Activated naive CD8-positive, alpha-beta T cell treated with anti-CD3 and anti-CD28 coated beads, Interleukin-2, amount 10 ng/mL, durations not matched to agents 7 days and 5 days (primary cell): Measurements from ENCODE around the gene CEP131. TPM values are rescaled to one million over a fixed set of nuclear protein-coding genes. Genes with fewer than 3 reads are reported as not detected.

ENCODE experiments used
- ATAC-seq: fragments of 150-1000 bp; cut with Tn5 transposase; one replicate; pipeline ENCODE4 v1.10.0; 2021; ENCODE audit warnings: low read depth, moderate library complexity
- POLR2A ChIA-PET: fragments of 350-600 bp; sonication (Branson Sonifier 250); formaldehyde crosslinking; loops from one replicate; lab custom pipeline; 2021; ENCODE audit warnings: antibody characterized with exemption; lab: Charles Lee
- DNase-seq: peaks from one replicate; pipeline ENCODE4 v3.0.0; 2021
- H3K27ac Mint-ChIP-seq: one replicate; pipeline ENCODE4 v1.8.0; 2022; ENCODE audit warnings: mild to moderate bottlenecking, mixed read lengths
- H3K27me3 Mint-ChIP-seq: one replicate; pipeline ENCODE4 v1.8.0; 2022; ENCODE audit warnings: mild to moderate bottlenecking, moderate library complexity, mixed read lengths
- H3K36me3 Mint-ChIP-seq: one replicate; pipeline ENCODE4 v1.8.0; 2021; ENCODE audit warnings: mild to moderate bottlenecking, mixed read lengths
- H3K4me1 Mint-ChIP-seq: one replicate; pipeline ENCODE4 v1.8.0; 2021; ENCODE audit warnings: mixed read lengths
- H3K4me3 Mint-ChIP-seq: one replicate; pipeline ENCODE4 v1.8.0; 2022; ENCODE audit warnings: mild to moderate bottlenecking, moderate library complexity, mixed read lengths
- H3K9me3 Mint-ChIP-seq: one replicate; pipeline ENCODE4 v1.8.0; 2021; ENCODE audit warnings: mixed read lengths
- total RNA-seq, 2 experiments: library from RNA; stranded (reverse); gene quantifications; one replicate each; pipeline ENCODE4 v1.2.3, GENCODE V29; 2021

The CEP131 gene
- total RNA-seq = 10 to 100 TPM; 18.4 to 20.7 TPM

DNA sequence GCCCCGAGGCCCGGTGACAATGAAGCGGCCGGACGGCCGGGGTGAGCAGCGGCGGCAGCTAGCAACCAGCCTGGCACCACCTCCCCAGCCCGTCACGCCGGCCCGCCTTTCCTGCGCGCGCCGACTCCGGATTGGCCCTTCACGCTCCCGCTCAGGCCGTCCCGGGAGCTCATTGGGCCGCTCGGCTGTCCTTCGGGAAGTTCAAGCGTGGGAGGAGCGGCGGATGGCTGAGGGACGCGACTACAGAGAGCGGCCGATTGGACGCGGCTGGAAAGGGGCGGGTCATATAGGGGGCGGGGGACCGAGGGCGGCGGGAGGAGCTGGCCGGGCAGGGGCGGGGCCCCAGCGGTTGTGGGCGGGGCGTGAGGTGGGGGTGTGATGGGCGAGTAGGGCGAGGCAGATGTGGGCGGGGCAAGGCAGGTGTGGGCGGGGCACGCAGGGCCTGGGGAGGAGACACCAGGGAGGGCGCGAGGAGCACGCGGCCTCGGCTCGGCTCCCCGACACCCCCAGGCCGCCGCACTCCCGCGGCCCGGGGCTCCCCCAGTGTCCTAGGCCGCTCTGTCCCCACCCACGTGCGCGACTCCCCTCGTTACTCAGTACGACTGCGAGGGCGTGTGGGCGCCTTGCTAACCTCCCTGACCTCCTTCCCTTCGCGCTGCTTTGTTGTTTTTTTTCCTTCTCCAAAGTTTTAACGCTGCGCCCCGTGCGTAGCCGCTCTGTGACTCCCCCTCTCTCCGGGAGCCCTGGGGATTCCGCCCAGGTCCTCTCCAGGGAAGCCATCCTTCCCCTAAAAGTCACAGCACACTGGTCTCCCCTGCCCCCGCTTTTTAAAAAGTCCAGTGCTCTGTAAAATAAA lies at the start of gene CEP131:
Gene CEP131, minus strand, starts transcription at position 60 of the 856 bp plus-strand sequence. CDS start 2,909 bp downstream, outside the sequence.
- DNase-seq = peak; percentile 100
- peak; percentile 100 for ATAC-seq
- Mint-ChIP-seq H3K27me3 (peaks cover 3% of the 10 kb centered on the region), H3K27ac (peak within 1 kb of the TSS; percentile 50), H3K36me3 (peaks cover 5% of the 10 kb centered on the region), H3K9me3 (no peaks in the 10 kb centered on the region), H3K4me3 (peak within 1 kb of the TSS; percentile 75), H3K4me1 (peaks cover 15% of the 10 kb centered on the region)
- POLR2A ChIA-PET = interaction anchor here (0.5 to 1.3 kb wide), 11 partner anchors 9 to 768 kb away, joined by 3 to 26 read pairs (median 4); partner anchors contain the start of genes ACTG1, BAIAP2, NDUFAF8 and TEPSIN

DNA sequence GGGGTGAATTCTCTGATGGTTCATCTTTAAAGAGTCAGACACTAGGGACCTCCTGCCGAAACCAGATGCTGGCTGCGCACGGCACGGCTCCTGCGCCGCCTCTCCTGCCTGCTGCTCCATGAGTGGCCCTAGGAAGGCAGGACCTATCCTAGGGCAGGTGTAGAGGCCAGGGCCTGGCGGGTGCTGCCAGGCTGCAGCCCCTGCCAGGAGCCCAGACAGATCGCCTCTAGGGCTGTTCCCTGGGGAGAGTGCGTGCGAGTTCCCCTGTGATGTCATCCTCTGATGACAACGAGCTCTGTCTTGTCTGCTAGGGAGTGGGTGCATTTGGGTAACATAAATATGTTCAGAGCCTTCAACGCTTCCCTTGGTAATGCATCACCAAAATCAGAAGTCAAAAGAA lies 48.5 kb upstream of the CEP131 start:
- no peak for DNase-seq
- Mint-ChIP-seq H3K36me3 (peaks cover 19% of the 10 kb centered on the region), H3K9me3 (no peaks in the 10 kb centered on the region), H3K4me1 (peaks cover 5% of the 10 kb centered on the region), H3K27me3 (no peaks in the 10 kb centered on the region), H3K27ac (no peak overlapping the region), H3K4me3 (no peak overlapping the region)
- POLR2A ChIA-PET = no interaction called here
- ATAC-seq = no peak

DNA sequence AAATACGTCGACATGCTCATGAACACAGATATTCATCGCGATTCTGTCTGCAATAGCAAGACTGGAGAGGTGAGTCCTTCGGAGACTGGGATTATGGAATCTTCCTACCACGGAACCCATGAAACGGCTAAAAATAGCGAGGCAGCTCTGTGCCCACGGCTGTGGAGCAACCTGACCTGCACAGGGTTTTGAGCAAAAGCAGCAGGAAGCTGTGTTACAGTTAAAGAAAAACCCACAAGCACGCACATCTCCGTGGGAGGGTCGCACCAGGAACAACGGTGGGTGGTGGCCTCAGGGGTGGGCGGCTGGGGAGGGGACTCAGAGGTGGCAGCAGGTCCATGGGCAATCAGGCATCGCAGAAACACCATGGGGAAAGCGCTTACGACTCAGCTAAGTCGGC lies 47.5 kb upstream of the CEP131 start:
- Mint-ChIP-seq H3K36me3 (peaks cover 18% of the 10 kb centered on the region), H3K4me1 (peaks cover 5% of the 10 kb centered on the region), H3K4me3 (no peak overlapping the region), H3K27ac (no peak overlapping the region), H3K27me3 (no peaks in the 10 kb centered on the region), H3K9me3 (no peaks in the 10 kb centered on the region)
- ATAC-seq (no peak), DNase-seq (no peak)
- POLR2A ChIA-PET = no interaction called here

- Mint-ChIP-seq H3K4me1 (peaks cover under 1% of the 10 kb centered on the region), H3K4me3 (no peak overlapping the region), H3K9me3 (no peaks in the 10 kb centered on the region), H3K27ac (no peak overlapping the region), H3K27me3 (no peaks in the 10 kb centered on the region), H3K36me3 (peaks cover 13% of the 10 kb centered on the region)
- POLR2A ChIA-PET = interaction anchor here (0.5 kb wide), 1 partner anchor 286 kb away, joined by 3 read pairs; no protein-coding TSS in a partner anchor
- DNase-seq (no peak), ATAC-seq (no peak)
These were observed 44.8 kb upstream of the CEP131 start for GRCh38 chr17:81267390-81268067.

GRCh38 chr17:81265576-81265975 lies 42.8 kb upstream of the CEP131 start:
- H3K27ac Mint-ChIP-seq = no peak overlapping the region
- peaks cover 12% of the 10 kb centered on the region for H3K36me3 Mint-ChIP-seq
- no peaks in the 10 kb centered on the region for H3K27me3 Mint-ChIP-seq
- ATAC-seq = no peak
- no peaks in the 10 kb centered on the region for H3K4me1 Mint-ChIP-seq
- H3K9me3 Mint-ChIP-seq = no peaks in the 10 kb centered on the region
- POLR2A ChIA-PET = no interaction called here
- no peak overlapping the region for H3K4me3 Mint-ChIP-seq
- DNase-seq = no peak

DNA sequence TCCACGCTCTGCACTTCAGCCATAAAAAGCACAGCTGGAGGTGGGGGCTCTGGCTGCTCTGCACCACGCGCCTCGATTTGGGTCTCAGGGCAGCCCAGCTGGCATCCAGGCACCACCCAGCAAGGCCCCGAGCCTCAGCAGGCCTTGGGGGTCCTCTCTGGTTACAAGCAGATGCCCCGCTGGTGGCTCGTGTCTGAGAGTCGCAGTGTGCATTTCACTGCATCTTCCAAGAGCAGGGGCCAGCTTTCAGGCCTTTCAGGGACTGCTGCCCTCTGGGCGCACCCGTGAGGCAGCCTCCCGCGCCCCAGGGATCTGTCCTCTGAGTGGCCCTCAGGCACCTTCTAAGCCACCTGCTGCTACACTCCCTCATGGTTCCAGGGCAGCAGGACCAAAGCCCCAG lies 41.9 kb upstream of the CEP131 start:
- DNase-seq = no peak
- no peak for ATAC-seq
- POLR2A ChIA-PET = no interaction called here

DNA sequence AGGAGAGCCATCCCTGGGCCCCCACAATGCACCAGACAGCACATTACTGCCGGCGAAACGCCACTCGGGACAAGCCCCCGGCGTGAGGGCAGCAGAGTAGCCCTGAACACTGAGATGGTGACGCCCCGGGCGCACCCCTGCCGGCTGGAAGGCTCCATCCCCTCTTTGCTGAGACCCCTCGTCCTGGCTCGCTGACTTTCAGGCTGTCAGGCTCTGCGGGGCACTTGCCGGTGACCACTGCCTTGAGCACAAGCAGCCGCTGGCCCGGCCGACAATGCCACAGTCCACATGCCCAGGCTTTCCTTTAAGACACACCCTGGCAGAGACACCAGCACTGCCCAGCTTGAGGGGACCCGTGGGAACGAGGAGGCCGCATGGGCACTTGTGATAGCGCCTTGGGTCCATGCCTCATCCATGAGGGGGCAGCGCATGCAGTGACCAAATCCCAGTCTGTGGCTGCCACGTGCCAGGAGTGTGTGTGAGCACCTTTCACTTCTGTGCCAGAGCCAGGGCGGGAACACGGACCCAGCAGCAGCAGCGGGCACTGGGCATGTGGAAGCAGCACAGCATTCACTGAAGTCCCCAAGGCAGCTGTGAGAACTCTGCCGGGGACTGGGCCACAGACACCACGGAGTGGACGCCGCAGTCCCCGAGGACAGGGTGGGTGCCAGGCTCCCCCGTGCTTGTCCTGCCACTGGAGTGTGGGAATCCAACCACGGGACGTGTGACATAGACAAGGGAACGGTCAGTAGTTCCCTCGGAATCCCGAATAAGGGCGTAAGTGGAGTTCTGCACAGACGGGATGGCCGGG lies 40.8 kb upstream of the CEP131 start:
- H3K36me3 Mint-ChIP-seq = peaks cover 9% of the 10 kb centered on the region
- no peaks in the 10 kb centered on the region for H3K27me3 Mint-ChIP-seq
- DNase-seq (no peak), ATAC-seq (no peak)
- no peak overlapping the region for H3K27ac Mint-ChIP-seq
- no peak overlapping the region for H3K4me3 Mint-ChIP-seq
- POLR2A ChIA-PET = no interaction called here
- H3K4me1 Mint-ChIP-seq = no peaks in the 10 kb centered on the region
- H3K9me3 Mint-ChIP-seq = no peaks in the 10 kb centered on the region

More for the DNA sequence above, 41.9 kb upstream of the CEP131 start:
- Mint-ChIP-seq H3K4me3 (no peak overlapping the region), H3K36me3 (peaks cover 12% of the 10 kb centered on the region), H3K9me3 (no peaks in the 10 kb centered on the region), H3K4me1 (no peaks in the 10 kb centered on the region), H3K27me3 (no peaks in the 10 kb centered on the region), H3K27ac (no peak overlapping the region)

GRCh38 chr17:81261582-81262336 lies 39.0 kb upstream of the CEP131 start:
- Mint-ChIP-seq H3K9me3 (no peaks in the 10 kb centered on the region), H3K36me3 (peaks cover 3% of the 10 kb centered on the region)

GRCh38 chr17:81261096-81261495 lies 38.3 kb upstream of the CEP131 start:
- POLR2A ChIA-PET = no interaction called here
- Mint-ChIP-seq H3K4me3 (no peak overlapping the region), H3K36me3 (peaks cover 3% of the 10 kb centered on the region), H3K4me1 (no peaks in the 10 kb centered on the region), H3K27ac (no peak overlapping the region), H3K27me3 (no peaks in the 10 kb centered on the region), H3K9me3 (no peaks in the 10 kb centered on the region)
- DNase-seq (no peak), ATAC-seq (no peak)

More at GRCh38 chr17:81261582-81262336, 39.0 kb upstream of the CEP131 start:
- Mint-ChIP-seq H3K4me1 (no peaks in the 10 kb centered on the region), H3K4me3 (no peak overlapping the region), H3K27ac (no peak overlapping the region), H3K27me3 (no peaks in the 10 kb centered on the region)
- no peak for DNase-seq
- no peak for ATAC-seq
- POLR2A ChIA-PET = no interaction called here

- no peak overlapping the region for H3K4me3 Mint-ChIP-seq
- DNase-seq = no peak
- H3K27ac Mint-ChIP-seq = no peak overlapping the region
- H3K9me3 Mint-ChIP-seq = no peaks in the 10 kb centered on the region
- no peaks in the 10 kb centered on the region for H3K27me3 Mint-ChIP-seq
- POLR2A ChIA-PET = no interaction called here
- ATAC-seq = no peak
- H3K36me3 Mint-ChIP-seq = peaks cover 3% of the 10 kb centered on the region
- no peaks in the 10 kb centered on the region for H3K4me1 Mint-ChIP-seq
These were observed 37.9 kb upstream of the CEP131 start for GRCh38 chr17:81260641-81261040.

DNA sequence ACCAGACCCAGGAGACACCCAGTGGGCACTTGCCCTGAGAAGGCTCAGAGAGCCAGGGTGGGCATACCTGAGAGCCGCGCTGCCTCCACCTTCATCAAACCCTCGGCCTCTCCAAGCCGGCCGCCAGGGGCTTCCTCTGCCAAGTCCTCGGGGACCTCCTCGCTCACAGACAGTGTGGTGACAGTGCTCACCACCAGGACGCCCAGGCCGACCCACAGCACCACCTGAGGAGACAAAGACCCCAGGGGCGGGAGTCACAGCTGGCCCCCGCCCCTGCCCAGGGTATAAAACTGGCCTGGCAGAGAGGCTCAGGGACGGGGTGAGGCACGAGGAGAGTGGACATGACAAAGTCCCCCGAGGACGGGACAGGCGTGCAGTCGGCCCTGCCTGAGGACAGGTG lies 37.4 kb upstream of the CEP131 start:
- Mint-ChIP-seq H3K4me1 (no peaks in the 10 kb centered on the region), H3K27me3 (no peaks in the 10 kb centered on the region), H3K36me3 (no peaks in the 10 kb centered on the region), H3K27ac (no peak overlapping the region), H3K9me3 (no peaks in the 10 kb centered on the region), H3K4me3 (no peak overlapping the region)
- DNase-seq (no peak), ATAC-seq (no peak)
- POLR2A ChIA-PET = no interaction called here

GRCh38 chr17:81259058-81259605 lies 36.4 kb upstream of the CEP131 start:
- no peaks in the 10 kb centered on the region for H3K9me3 Mint-ChIP-seq
- H3K27ac Mint-ChIP-seq = no peak overlapping the region
- H3K4me3 Mint-ChIP-seq = no peak overlapping the region
- no peaks in the 10 kb centered on the region for H3K36me3 Mint-ChIP-seq
- DNase-seq (no peak), ATAC-seq (no peak)
- no peaks in the 10 kb centered on the region for H3K4me1 Mint-ChIP-seq
- POLR2A ChIA-PET = no interaction called here
- no peaks in the 10 kb centered on the region for H3K27me3 Mint-ChIP-seq
